Activated T-helper 9 cell treated with anti-CD3 and anti-CD28 coated beads, Interleukin-2, amount 50 U/mL, for 16 hours (primary cell): ENCODE data around the gene RHBDF2.
"Not testable (repeated sequence)": the region's sequence is repeated elsewhere in the genome, so short reads cannot be mapped to it uniquely, and the experiment has no call there.

ENCODE experiments used
- DNase-seq: peaks from one replicate; pipeline ENCODE4 v3.0.0-alpha.2; 2020; ENCODE audit warnings: low read depth

RHBDF2 gene

GRCh38 chr17:76538281-76538931 lies 37.2 kb upstream of the RHBDF2 start:
- no peak for DNase-seq

- no peak for DNase-seq
These were observed 36.5 kb upstream of the RHBDF2 start, which contains the start of gene CYGB for GRCh38 chr17:76537578-76538280. Gene CYGB, minus strand, starts transcription at chr17:76537709. Its CDS starts 167 bp downstream, at chr17:76537542.

GRCh38 chr17:76537288-76537577 lies 36.0 kb upstream of the RHBDF2 start:
- no peak for DNase-seq

- no peak for DNase-seq
These were observed 35.5 kb upstream of the RHBDF2 start for GRCh38 chr17:76536511-76537287.

- no peak for DNase-seq
These were observed 34.7 kb upstream of the RHBDF2 start for GRCh38 chr17:76535788-76536510.

GRCh38 chr17:76534831-76535732 lies 33.9 kb upstream of the RHBDF2 start:
- DNase-seq: no peak

GRCh38 chr17:76533640-76534359 lies 32.6 kb upstream of the RHBDF2 start:
- not testable (repeated sequence) for DNase-seq

- DNase-seq: no peak
These were observed 30.9 kb upstream of the RHBDF2 start for GRCh38 chr17:76532072-76532651.

GRCh38 chr17:76531486-76532038 lies 30.3 kb upstream of the RHBDF2 start:
- no peak for DNase-seq

- DNase-seq: no peak
These were observed 29.7 kb upstream of the RHBDF2 start for GRCh38 chr17:76530811-76531485.

- no peak for DNase-seq
These were observed 29.0 kb upstream of the RHBDF2 start for GRCh38 chr17:76530095-76530723.

GRCh38 chr17:76529224-76530094 lies 28.2 kb upstream of the RHBDF2 start:
- DNase-seq: no peak

- no peak for DNase-seq
These were observed 27.5 kb upstream of the RHBDF2 start for GRCh38 chr17:76528528-76529223.

- DNase-seq: no peak
These were observed 26.9 kb upstream of the RHBDF2 start for GRCh38 chr17:76528156-76528527.

GRCh38 chr17:76527430-76528111 lies 26.3 kb upstream of the RHBDF2 start:
- DNase-seq: no peak

GRCh38 chr17:76527016-76527415 lies 25.8 kb upstream of the RHBDF2 start:
- DNase-seq: not testable (repeated sequence)

- DNase-seq: not testable (repeated sequence)
These were observed 24.2 kb upstream of the RHBDF2 start for GRCh38 chr17:76525513-76525833.
